Thoracic aorta (tissue), 2 donors: ENCODE measurements around the gene TBC1D5. TPM values are rescaled to one million over a fixed set of nuclear protein-coding genes. Genes with fewer than 3 reads are reported as not detected.
"Not testable (repeated sequence)": the region's sequence is repeated elsewhere in the genome, so short reads cannot be mapped to it uniquely, and the experiment has no call there.

ENCODE experiments used
- ATAC-seq: fragments of 150-250 bp; one replicate; pipeline ENCODE4 v1.8.0; 2017; ENCODE audit warnings: low read depth; ENCODE audit not compliant: insufficient number of reproducible peaks, low FRiP score
- DNase-seq: peaks from one replicate; pipeline ENCODE4 v3.0.0-alpha.2; 2020; ENCODE audit warnings: low spot score
- H3K27ac ChIP-seq, 2 donors: fragments of 200-600 bp; sonication (generic); 1 replicate in 1 of 2; 2 replicates in 1 of 2; pipeline ENCODE4 v1.5.1; 2016; ENCODE audit warnings: mild to moderate bottlenecking in 2 of 2, moderate library complexity in 2 of 2
- H3K27me3 ChIP-seq: fragments of 200-600 bp; sonication (generic); replicated peaks from 2 replicates; pipeline ENCODE4 v1.6.0; 2016; ENCODE audit warnings: mild to moderate bottlenecking; ENCODE audit not compliant: insufficient read depth
- H3K36me3 ChIP-seq: fragments of 200-600 bp; sonication (generic); one replicate; pipeline ENCODE4 v1.5.1; 2016
- H3K4me1 ChIP-seq, 2 donors: fragments of 200-600 bp; sonication (generic); 1 replicate in 1 of 2; 2 replicates in 1 of 2; pipeline versions ENCODE4 v1.5.1 to v1.6.0; 2016; ENCODE audit warnings: low read depth in 2 of 2, mild to moderate bottlenecking in 1 of 2; ENCODE audit not compliant: control insufficient read depth in 1 of 2
- H3K4me3 ChIP-seq: fragments of 200-600 bp; sonication (generic); 2 replicates; pipeline ENCODE4 v1.5.1; 2016; ENCODE audit warnings: mild to moderate bottlenecking
- H3K9me3 ChIP-seq: fragments of 200-600 bp; sonication (generic); 2 replicates; pipeline ENCODE4 v1.5.1; 2016
- total RNA-seq, 2 donors: library from RNA; depleted of rRNA; stranded (reverse); fragments of >200 nt; gene quantifications; one replicate each; pipeline versions ENCODE4 v1.1.0 to v1.2.3, GENCODE V29; 2016
- TF ChIP-seq, protein P1 (sequence below): fragments of 200-600 bp; sonication (generic); IDR thresholded peaks from one replicate; pipeline ENCODE4 v1.5.1; 2019; ENCODE audit warnings: antibody characterized with exemption

TBC1D5 gene
- total RNA-seq, 2 donors from 2014 or later, result 80.6 to 103 TPM

DNA sequence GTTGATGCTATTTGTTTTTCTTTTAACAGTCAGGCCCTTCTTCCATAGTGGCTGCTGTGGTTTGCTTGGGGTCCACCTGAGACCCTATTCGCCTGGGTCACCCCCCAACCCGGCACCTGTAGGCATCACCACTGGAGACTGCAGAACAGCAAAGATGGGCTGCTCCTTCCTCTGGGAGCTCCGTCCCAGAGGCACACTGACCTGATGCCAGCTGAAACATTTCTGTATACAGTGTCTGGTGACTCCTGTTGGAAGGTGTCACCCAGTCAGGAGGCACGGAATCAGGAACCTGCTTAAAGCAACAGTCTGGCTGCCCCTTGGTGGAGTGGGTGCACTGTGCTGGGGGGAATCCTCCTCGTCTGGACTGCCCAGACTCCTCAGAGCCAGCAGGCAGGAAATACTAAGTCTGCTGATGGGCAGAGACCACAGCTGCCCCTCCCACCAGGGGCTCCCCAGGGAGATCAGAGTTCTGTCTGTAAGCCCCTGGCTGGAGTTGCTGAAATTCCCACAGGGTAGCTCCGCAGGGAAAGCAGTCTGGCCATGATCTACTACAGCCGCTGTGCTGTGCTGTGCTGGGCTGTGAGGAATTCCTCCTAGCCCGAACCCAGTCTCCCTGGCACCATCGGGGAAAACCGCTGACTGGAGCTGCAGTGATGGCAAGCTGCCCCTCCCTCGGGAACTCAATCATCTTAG lies 248.2 kb downstream of the TBC1D5 start:
- Histone ChIP-seq H3K27me3 (no peaks in the 10 kb centered on the region), H3K9me3 (no peaks in the 10 kb centered on the region), H3K4me1 (peaks cover 19 to 52% of the 10 kb centered on the region in 2 donors), H3K36me3 (no peaks in the 10 kb centered on the region), H3K27ac (peak overlapping the region; percentile 42 to 57), H3K4me3 (peak overlapping the region; percentile 64)
- TF ChIP-seq, protein P1, sequence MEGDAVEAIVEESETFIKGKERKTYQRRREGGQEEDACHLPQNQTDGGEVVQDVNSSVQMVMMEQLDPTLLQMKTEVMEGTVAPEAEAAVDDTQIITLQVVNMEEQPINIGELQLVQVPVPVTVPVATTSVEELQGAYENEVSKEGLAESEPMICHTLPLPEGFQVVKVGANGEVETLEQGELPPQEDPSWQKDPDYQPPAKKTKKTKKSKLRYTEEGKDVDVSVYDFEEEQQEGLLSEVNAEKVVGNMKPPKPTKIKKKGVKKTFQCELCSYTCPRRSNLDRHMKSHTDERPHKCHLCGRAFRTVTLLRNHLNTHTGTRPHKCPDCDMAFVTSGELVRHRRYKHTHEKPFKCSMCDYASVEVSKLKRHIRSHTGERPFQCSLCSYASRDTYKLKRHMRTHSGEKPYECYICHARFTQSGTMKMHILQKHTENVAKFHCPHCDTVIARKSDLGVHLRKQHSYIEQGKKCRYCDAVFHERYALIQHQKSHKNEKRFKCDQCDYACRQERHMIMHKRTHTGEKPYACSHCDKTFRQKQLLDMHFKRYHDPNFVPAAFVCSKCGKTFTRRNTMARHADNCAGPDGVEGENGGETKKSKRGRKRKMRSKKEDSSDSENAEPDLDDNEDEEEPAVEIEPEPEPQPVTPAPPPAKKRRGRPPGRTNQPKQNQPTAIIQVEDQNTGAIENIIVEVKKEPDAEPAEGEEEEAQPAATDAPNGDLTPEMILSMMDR, result peak; percentile 17
- DNase-seq (no peak), ATAC-seq (peak; percentile 41)

- no peaks in the 10 kb centered on the region for H3K9me3 ChIP-seq
- H3K27me3 ChIP-seq, result no peaks in the 10 kb centered on the region
- TF ChIP-seq, protein P1, result no peak
- ATAC-seq, result no peak
- H3K4me3 ChIP-seq, result no peak overlapping the region
- no peaks in the 10 kb centered on the region for H3K36me3 ChIP-seq
- DNase-seq, result no peak
- peaks cover 19 to 41% of the 10 kb centered on the region in 2 donors for H3K4me1 ChIP-seq
- no peak overlapping the region for H3K27ac ChIP-seq
These were observed 250.8 kb downstream of the TBC1D5 start for GRCh38 chr3:17491601-17492000.

- not testable (repeated sequence) for DNase-seq, H3K9me3 ChIP-seq, H3K27ac ChIP-seq, ATAC-seq, H3K27me3 ChIP-seq, H3K4me3 ChIP-seq, H3K36me3 ChIP-seq
- H3K4me1 ChIP-seq, result peaks cover 19 to 41% of the 10 kb centered on the region in 2 donors
These were observed 251.2 kb downstream of the TBC1D5 start for GRCh38 chr3:17491190-17491589.

GRCh38 chr3:17489139-17489538 lies 253.3 kb downstream of the TBC1D5 start:
- Histone ChIP-seq H3K4me3 (no peak overlapping the region), H3K4me1 (peaks cover 5 to 21% of the 10 kb centered on the region in 2 donors), H3K27ac (no peak overlapping the region), H3K27me3 (no peaks in the 10 kb centered on the region), H3K36me3 (no peaks in the 10 kb centered on the region), H3K9me3 (no peaks in the 10 kb centered on the region)
- ATAC-seq (no peak), DNase-seq (no peak)
- TF ChIP-seq, protein P1, result no peak

GRCh38 chr3:17481116-17481515 lies 261.3 kb downstream of the TBC1D5 start:
- no peaks in the 10 kb centered on the region for H3K9me3 ChIP-seq
- TF ChIP-seq, protein P1, result no peak
- no peak overlapping the region for H3K27ac ChIP-seq
- peaks cover 0 to 10% of the 10 kb centered on the region in 2 donors for H3K4me1 ChIP-seq
- ATAC-seq (no peak), DNase-seq (no peak)
- no peaks in the 10 kb centered on the region for H3K36me3 ChIP-seq
- H3K27me3 ChIP-seq, result no peaks in the 10 kb centered on the region
- H3K4me3 ChIP-seq, result no peak overlapping the region
